ENCODE results near the gene ADORA2B.

DNA sequence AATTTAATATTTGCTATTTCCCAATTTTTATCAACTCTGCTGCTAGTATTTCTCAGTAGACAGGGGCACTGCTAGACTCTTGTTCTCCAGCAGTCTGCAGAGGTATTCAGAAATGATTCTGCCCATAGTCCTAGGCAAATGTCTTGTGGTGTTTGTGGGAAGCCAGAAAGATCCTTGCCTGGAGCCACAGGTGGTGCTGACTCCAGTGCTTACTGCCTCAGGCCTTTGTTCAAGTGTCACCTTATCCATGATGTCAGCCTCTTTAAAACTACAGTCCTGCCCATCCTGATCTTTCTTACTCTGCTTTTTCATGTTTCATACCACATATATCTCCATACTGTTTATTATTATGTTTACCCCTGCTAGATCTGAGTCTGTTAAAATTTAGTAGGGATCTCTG lies 28.1 kb downstream of the ADORA2B start:
- TF ChIP-seq, protein P1, sequence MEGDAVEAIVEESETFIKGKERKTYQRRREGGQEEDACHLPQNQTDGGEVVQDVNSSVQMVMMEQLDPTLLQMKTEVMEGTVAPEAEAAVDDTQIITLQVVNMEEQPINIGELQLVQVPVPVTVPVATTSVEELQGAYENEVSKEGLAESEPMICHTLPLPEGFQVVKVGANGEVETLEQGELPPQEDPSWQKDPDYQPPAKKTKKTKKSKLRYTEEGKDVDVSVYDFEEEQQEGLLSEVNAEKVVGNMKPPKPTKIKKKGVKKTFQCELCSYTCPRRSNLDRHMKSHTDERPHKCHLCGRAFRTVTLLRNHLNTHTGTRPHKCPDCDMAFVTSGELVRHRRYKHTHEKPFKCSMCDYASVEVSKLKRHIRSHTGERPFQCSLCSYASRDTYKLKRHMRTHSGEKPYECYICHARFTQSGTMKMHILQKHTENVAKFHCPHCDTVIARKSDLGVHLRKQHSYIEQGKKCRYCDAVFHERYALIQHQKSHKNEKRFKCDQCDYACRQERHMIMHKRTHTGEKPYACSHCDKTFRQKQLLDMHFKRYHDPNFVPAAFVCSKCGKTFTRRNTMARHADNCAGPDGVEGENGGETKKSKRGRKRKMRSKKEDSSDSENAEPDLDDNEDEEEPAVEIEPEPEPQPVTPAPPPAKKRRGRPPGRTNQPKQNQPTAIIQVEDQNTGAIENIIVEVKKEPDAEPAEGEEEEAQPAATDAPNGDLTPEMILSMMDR (conservative IDR thresholded peaks at IDR 0.05; ENCODE audit: low read depth in 2 of 2) = no peak
- TF ChIP-seq EZH2 (IDR thresholded peaks at IDR 0.05; ENCODE audit: low read depth, unreplicated experiment) (no peak), CREB1 (CRISPR knock-in tag; IDR thresholded peaks at IDR 0.05; ENCODE audit: low read depth) (no peak), STAT1 (IDR thresholded peaks at IDR 0.05; ENCODE audit: unreplicated experiment) (no peak), NANOG (IDR thresholded peaks at IDR 0.05; ENCODE audit: borderline replicate concordance) (no peak), EZH2phosphoT487 (IDR thresholded peaks at IDR 0.05; ENCODE audit: unreplicated experiment) (no peak), POLR2AphosphoS5 (IDR thresholded peaks at IDR 0.05; ENCODE audit: low read depth) (no peak), ZNF331 (CRISPR knock-in tag; IDR thresholded peaks at IDR 0.05; ENCODE audit: low read depth) (no peak), JUNB (IDR thresholded peaks at IDR 0.05; ENCODE audit: unreplicated experiment) (no peak)
- TF ChIP-seq, protein P2, sequence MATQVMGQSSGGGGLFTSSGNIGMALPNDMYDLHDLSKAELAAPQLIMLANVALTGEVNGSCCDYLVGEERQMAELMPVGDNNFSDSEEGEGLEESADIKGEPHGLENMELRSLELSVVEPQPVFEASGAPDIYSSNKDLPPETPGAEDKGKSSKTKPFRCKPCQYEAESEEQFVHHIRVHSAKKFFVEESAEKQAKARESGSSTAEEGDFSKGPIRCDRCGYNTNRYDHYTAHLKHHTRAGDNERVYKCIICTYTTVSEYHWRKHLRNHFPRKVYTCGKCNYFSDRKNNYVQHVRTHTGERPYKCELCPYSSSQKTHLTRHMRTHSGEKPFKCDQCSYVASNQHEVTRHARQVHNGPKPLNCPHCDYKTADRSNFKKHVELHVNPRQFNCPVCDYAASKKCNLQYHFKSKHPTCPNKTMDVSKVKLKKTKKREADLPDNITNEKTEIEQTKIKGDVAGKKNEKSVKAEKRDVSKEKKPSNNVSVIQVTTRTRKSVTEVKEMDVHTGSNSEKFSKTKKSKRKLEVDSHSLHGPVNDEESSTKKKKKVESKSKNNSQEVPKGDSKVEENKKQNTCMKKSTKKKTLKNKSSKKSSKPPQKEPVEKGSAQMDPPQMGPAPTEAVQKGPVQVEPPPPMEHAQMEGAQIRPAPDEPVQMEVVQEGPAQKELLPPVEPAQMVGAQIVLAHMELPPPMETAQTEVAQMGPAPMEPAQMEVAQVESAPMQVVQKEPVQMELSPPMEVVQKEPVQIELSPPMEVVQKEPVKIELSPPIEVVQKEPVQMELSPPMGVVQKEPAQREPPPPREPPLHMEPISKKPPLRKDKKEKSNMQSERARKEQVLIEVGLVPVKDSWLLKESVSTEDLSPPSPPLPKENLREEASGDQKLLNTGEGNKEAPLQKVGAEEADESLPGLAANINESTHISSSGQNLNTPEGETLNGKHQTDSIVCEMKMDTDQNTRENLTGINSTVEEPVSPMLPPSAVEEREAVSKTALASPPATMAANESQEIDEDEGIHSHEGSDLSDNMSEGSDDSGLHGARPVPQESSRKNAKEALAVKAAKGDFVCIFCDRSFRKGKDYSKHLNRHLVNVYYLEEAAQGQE (IDR thresholded peaks at IDR 0.05; ENCODE audit: unreplicated experiment) = no peak
- TF ChIP-seq, protein P3, sequence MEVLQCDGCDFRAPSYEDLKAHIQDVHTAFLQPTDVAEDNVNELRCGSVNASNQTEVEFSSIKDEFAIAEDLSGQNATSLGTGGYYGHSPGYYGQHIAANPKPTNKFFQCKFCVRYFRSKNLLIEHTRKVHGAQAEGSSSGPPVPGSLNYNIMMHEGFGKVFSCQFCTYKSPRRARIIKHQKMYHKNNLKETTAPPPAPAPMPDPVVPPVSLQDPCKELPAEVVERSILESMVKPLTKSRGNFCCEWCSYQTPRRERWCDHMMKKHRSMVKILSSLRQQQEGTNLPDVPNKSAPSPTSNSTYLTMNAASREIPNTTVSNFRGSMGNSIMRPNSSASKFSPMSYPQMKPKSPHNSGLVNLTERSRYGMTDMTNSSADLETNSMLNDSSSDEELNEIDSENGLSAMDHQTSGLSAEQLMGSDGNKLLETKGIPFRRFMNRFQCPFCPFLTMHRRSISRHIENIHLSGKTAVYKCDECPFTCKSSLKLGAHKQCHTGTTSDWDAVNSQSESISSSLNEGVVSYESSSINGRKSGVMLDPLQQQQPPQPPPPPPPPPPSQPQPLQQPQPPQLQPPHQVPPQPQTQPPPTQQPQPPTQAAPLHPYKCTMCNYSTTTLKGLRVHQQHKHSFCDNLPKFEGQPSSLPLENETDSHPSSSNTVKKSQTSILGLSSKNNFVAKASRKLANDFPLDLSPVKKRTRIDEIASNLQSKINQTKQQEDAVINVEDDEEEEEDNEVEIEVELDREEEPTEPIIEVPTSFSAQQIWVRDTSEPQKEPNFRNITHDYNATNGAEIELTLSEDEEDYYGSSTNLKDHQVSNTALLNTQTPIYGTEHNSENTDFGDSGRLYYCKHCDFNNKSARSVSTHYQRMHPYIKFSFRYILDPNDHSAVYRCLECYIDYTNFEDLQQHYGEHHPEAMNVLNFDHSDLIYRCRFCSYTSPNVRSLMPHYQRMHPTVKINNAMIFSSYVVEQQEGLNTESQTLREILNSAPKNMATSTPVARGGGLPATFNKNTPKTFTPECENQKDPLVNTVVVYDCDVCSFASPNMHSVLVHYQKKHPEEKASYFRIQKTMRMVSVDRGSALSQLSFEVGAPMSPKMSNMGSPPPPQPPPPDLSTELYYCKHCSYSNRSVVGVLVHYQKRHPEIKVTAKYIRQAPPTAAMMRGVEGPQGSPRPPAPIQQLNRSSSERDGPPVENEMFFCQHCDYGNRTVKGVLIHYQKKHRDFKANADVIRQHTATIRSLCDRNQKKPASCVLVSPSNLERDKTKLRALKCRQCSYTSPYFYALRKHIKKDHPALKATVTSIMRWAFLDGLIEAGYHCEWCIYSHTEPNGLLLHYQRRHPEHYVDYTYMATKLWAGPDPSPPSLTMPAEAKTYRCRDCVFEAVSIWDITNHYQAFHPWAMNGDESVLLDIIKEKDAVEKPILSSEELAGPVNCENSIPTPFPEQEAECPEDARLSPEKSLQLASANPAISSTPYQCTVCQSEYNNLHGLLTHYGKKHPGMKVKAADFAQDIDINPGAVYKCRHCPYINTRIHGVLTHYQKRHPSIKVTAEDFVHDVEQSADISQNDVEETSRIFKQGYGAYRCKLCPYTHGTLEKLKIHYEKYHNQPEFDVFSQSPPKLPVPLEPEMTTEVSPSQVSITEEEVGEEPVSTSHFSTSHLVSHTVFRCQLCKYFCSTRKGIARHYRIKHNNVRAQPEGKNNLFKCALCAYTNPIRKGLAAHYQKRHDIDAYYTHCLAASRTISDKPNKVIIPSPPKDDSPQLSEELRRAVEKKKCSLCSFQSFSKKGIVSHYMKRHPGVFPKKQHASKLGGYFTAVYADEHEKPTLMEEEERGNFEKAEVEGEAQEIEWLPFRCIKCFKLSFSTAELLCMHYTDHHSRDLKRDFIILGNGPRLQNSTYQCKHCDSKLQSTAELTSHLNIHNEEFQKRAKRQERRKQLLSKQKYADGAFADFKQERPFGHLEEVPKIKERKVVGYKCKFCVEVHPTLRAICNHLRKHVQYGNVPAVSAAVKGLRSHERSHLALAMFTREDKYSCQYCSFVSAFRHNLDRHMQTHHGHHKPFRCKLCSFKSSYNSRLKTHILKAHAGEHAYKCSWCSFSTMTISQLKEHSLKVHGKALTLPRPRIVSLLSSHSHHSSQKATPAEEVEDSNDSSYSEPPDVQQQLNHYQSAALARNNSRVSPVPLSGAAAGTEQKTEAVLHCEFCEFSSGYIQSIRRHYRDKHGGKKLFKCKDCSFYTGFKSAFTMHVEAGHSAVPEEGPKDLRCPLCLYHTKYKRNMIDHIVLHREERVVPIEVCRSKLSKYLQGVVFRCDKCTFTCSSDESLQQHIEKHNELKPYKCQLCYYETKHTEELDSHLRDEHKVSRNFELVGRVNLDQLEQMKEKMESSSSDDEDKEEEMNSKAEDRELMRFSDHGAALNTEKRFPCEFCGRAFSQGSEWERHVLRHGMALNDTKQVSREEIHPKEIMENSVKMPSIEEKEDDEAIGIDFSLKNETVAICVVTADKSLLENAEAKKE (CRISPR knock-in tag; IDR thresholded peaks at IDR 0.05) = no peak
